Esophagus squamous epithelium (tissue), 4 donors: Measurements from ENCODE around the gene ARL8B.

Source experiments
- POLR2A ChIP-seq, 4 donors: fragments of 450-650 bp; IDR thresholded peaks; one replicate each; pipeline ENCODE4 v1.6.1; 2017; ENCODE audit warnings: antibody characterized with exemption in 4 of 4, mild to moderate bottlenecking in 4 of 4, moderate library complexity in 3 of 4
- TF ChIP-seq, protein P1 (sequence below), 6 experiments: fragments of 450-650 bp in 4 of 6; fragments of 200-600 bp in 2 of 6; sonication (generic) in 2 of 6; IDR thresholded peaks; one replicate each; pipeline ENCODE4 v1.5.1; 2016 to 2019; ENCODE audit warnings: antibody characterized with exemption in 6 of 6, mild to moderate bottlenecking in 4 of 6, moderate library complexity in 4 of 6

- TF ChIP-seq, protein P1, sequence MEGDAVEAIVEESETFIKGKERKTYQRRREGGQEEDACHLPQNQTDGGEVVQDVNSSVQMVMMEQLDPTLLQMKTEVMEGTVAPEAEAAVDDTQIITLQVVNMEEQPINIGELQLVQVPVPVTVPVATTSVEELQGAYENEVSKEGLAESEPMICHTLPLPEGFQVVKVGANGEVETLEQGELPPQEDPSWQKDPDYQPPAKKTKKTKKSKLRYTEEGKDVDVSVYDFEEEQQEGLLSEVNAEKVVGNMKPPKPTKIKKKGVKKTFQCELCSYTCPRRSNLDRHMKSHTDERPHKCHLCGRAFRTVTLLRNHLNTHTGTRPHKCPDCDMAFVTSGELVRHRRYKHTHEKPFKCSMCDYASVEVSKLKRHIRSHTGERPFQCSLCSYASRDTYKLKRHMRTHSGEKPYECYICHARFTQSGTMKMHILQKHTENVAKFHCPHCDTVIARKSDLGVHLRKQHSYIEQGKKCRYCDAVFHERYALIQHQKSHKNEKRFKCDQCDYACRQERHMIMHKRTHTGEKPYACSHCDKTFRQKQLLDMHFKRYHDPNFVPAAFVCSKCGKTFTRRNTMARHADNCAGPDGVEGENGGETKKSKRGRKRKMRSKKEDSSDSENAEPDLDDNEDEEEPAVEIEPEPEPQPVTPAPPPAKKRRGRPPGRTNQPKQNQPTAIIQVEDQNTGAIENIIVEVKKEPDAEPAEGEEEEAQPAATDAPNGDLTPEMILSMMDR (IDR thresholded peaks at IDR 0.05), result no peak
- no peak for TF ChIP-seq POLR2A (IDR thresholded peaks at IDR 0.05)
Measured at GRCh38 chr3:5195605-5196004, 73.5 kb downstream of the ARL8B start.
